ENCODE measurements around the gene ZNF124. TPM values are rescaled to one million over a fixed set of nuclear protein-coding genes. Genes with fewer than 3 reads are reported as not detected.

Gene ZNF124
- total and polyA plus RNA-seq, 2 of the 8 experiments (the other 6 are each of a cell fraction or from before 2014, with no cell fraction given), result 4.6 to 39.9 TPM

DNA sequence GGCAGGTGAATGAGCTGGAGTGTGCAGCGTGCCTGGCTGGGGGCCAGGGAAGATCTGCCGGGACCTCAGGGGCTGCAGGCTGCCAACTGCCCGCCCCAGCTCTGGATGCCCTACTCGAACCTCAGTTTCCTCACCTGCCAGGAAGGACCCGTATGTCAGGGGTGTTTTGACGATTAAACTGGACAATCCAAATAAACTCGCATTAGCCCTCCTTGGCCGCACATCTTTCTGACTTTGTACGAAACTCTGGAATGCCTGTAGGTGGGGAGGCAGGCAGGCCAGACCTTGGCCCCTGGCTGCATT is 59.4 kb downstream of the ZNF124 start (continued):
- TF ChIP-seq TCF12 (IDR thresholded peaks at IDR 0.05; ENCODE audit: low read depth, low read length), result no peak
- no peak for TF ChIP-seq BRCA1 (IDR thresholded peaks at IDR 0.05; ENCODE audit: low read depth, low read length)
- no peak for TF ChIP-seq CTCF (IDR thresholded peaks at IDR 0.05; ENCODE audit: control extremely low read depth in 1 of 3, insufficient read depth in 1 of 3, low read depth in 1 of 3, low read length in 3 of 3)
- no peak for TF ChIP-seq RXRA (IDR thresholded peaks at IDR 0.05; ENCODE audit: insufficient read depth, low read depth, low read length)
- no peak for TF ChIP-seq HDAC6 (IDR thresholded peaks at IDR 0.05; ENCODE audit: low read depth, low read length)
